Measurements from ENCODE around the gene UNC50. TPM values are rescaled to one million over a fixed set of nuclear protein-coding genes. Genes with fewer than 3 reads are reported as not detected.
"Not testable (repeated sequence)": the region's sequence is repeated elsewhere in the genome, so short reads cannot be mapped to it uniquely, and the experiment has no call there.

The UNC50 gene
- total and polyA plus RNA-seq, 2 donors (not counting 1 experiment from before 2014, with no cell fraction given), result 64.1 to 71.4 TPM

DNA sequence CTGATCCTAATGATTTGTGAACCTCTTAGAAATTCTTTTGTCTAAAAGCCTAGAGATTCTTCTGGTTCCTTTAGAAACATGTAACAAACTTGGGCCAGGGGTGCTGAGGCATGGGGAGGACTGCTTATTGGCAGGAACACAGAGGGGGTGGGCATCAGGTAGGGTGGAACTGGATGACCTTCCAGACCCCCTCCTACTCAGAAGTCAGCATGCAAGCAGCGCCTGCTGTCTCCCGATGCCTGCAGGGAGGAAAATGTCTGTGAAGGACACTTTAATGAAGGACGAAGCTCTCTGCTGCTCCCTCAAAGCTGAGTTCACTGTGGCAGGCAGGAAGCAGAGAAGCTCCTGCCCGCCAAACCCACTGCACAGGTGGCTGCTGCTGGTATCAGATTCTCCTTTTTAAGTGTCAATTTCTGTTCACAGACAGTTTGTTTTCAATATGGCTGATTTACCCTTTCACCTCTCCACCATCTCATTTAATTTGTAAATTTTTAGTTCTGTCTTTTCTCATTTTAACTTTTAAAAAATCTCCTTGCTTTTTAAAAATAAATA is 19.4 kb upstream of the UNC50 start:
- Histone ChIP-seq H2AFZ (ENCODE audit: low read length) (no peak overlapping the region), H3K79me2 (ENCODE audit: control insufficient read depth, insufficient read depth, low read length) (no peaks in the 10 kb centered on the region), H3K27me3 (ENCODE audit: control insufficient read depth, insufficient read depth, low read length) (no peaks in the 10 kb centered on the region), H3K4me1 (ENCODE audit: control insufficient read depth, extremely low read depth, insufficient read depth, low read length) (no peaks in the 10 kb centered on the region), H3K9ac (ENCODE audit: insufficient read depth, low read length) (no peak overlapping the region), H3K36me3 (ENCODE audit: control insufficient read depth, insufficient read depth, low read length) (no peaks in the 10 kb centered on the region), H4K20me1 (ENCODE audit: control insufficient read depth, extremely low read depth, insufficient read depth, low read length) (no peaks in the 10 kb centered on the region), H3K4me3 (replicated peaks in 1 of 4; ENCODE audit: control extremely low read depth in 1 of 4, insufficient read depth in 1 of 4, low read depth in 3 of 4, low read length in 4 of 4) (no peak overlapping the region), H3K9me3 (ENCODE audit: control insufficient read depth, insufficient read depth, low read depth, low read length) (no peaks in the 10 kb centered on the region), H3K27ac (ENCODE audit: insufficient read depth, low read length) (no peak overlapping the region), H3K4me2 (ENCODE audit: extremely low read depth, insufficient read depth, low read length) (no peak overlapping the region)
- TF ChIP-seq EZH2 (IDR thresholded peaks at IDR 0.05; ENCODE audit: low read length, missing control alignments) (no peak), CTCF (conservative IDR thresholded peaks at IDR 0.05 in 1 of 2, IDR thresholded peaks at IDR 0.05 in 1 of 2; ENCODE audit: low read depth in 1 of 2, low read length in 2 of 2) (no peak)
- DNase-seq (ENCODE audit: low read depth in 2 of 2), result no peak

GRCh38 chr2:98589489-98589888 is 18.9 kb upstream of the UNC50 start:
- Histone ChIP-seq H3K79me2 (ENCODE audit: control insufficient read depth, insufficient read depth, low read length) (no peaks in the 10 kb centered on the region), H2AFZ (ENCODE audit: low read length) (no peak overlapping the region), H3K36me3 (ENCODE audit: control insufficient read depth, insufficient read depth, low read length) (no peaks in the 10 kb centered on the region), H3K4me3 (replicated peaks in 1 of 4; ENCODE audit: control extremely low read depth in 1 of 4, insufficient read depth in 1 of 4, low read depth in 3 of 4, low read length in 4 of 4) (no peak overlapping the region), H3K9ac (ENCODE audit: insufficient read depth, low read length) (no peak overlapping the region), H3K27me3 (ENCODE audit: control insufficient read depth, insufficient read depth, low read length) (no peaks in the 10 kb centered on the region), H3K4me1 (ENCODE audit: control insufficient read depth, extremely low read depth, insufficient read depth, low read length) (no peaks in the 10 kb centered on the region), H3K9me3 (ENCODE audit: control insufficient read depth, insufficient read depth, low read depth, low read length) (no peaks in the 10 kb centered on the region), H4K20me1 (ENCODE audit: control insufficient read depth, extremely low read depth, insufficient read depth, low read length) (no peaks in the 10 kb centered on the region), H3K4me2 (ENCODE audit: extremely low read depth, insufficient read depth, low read length) (no peak overlapping the region), H3K27ac (ENCODE audit: insufficient read depth, low read length) (no peak overlapping the region)
- TF ChIP-seq EZH2 (IDR thresholded peaks at IDR 0.05; ENCODE audit: low read length, missing control alignments) (no peak), CTCF (conservative IDR thresholded peaks at IDR 0.05 in 1 of 2, IDR thresholded peaks at IDR 0.05 in 1 of 2; ENCODE audit: low read depth in 1 of 2, low read length in 2 of 2) (no peak)
- DNase-seq (ENCODE audit: low read depth in 2 of 2), result no peak

- H4K20me1 ChIP-seq (ENCODE audit: control insufficient read depth, extremely low read depth, insufficient read depth, low read length), result no peaks in the 10 kb centered on the region
- no peaks in the 10 kb centered on the region for H3K27me3 ChIP-seq (ENCODE audit: control insufficient read depth, insufficient read depth, low read length)
These were observed 15.8 kb upstream of the UNC50 start for GRCh38 chr2:98592565-98592964.

GRCh38 chr2:98594665-98595064 is 13.7 kb upstream of the UNC50 start:
- not testable (repeated sequence) for H3K9ac ChIP-seq (ENCODE audit: insufficient read depth, low read length); H3K4me3 ChIP-seq (replicated peaks in 1 of 4; ENCODE audit: control extremely low read depth in 1 of 4, insufficient read depth in 1 of 4, low read depth in 3 of 4, low read length in 4 of 4); H3K4me2 ChIP-seq (ENCODE audit: extremely low read depth, insufficient read depth, low read length); DNase-seq (ENCODE audit: low read depth in 2 of 2); H4K20me1 ChIP-seq (ENCODE audit: control insufficient read depth, extremely low read depth, insufficient read depth, low read length); H3K36me3 ChIP-seq (ENCODE audit: control insufficient read depth, insufficient read depth, low read length); H3K27me3 ChIP-seq (ENCODE audit: control insufficient read depth, insufficient read depth, low read length); H3K4me1 ChIP-seq (ENCODE audit: control insufficient read depth, extremely low read depth, insufficient read depth, low read length); H3K79me2 ChIP-seq (ENCODE audit: control insufficient read depth, insufficient read depth, low read length); H2AFZ ChIP-seq (ENCODE audit: low read length); H3K9me3 ChIP-seq (ENCODE audit: control insufficient read depth, insufficient read depth, low read depth, low read length); H3K27ac ChIP-seq (ENCODE audit: insufficient read depth, low read length)

More at GRCh38 chr2:98592565-98592964, 15.8 kb upstream of the UNC50 start:
- H2AFZ ChIP-seq (ENCODE audit: low read length), result no peak overlapping the region
- H3K4me3 ChIP-seq (replicated peaks in 1 of 4; ENCODE audit: control extremely low read depth in 1 of 4, insufficient read depth in 1 of 4, low read depth in 3 of 4, low read length in 4 of 4), result no peak overlapping the region
- H3K4me2 ChIP-seq (ENCODE audit: extremely low read depth, insufficient read depth, low read length), result no peak overlapping the region
- no peak overlapping the region for H3K9ac ChIP-seq (ENCODE audit: insufficient read depth, low read length)
- no peaks in the 10 kb centered on the region for H3K36me3 ChIP-seq (ENCODE audit: control insufficient read depth, insufficient read depth, low read length)
- H3K79me2 ChIP-seq (ENCODE audit: control insufficient read depth, insufficient read depth, low read length), result no peaks in the 10 kb centered on the region
- no peak for TF ChIP-seq CTCF (conservative IDR thresholded peaks at IDR 0.05 in 1 of 2, IDR thresholded peaks at IDR 0.05 in 1 of 2; ENCODE audit: low read depth in 1 of 2, low read length in 2 of 2)
- TF ChIP-seq EZH2 (IDR thresholded peaks at IDR 0.05; ENCODE audit: low read length, missing control alignments), result no peak
- no peaks in the 10 kb centered on the region for H3K9me3 ChIP-seq (ENCODE audit: control insufficient read depth, insufficient read depth, low read depth, low read length)
- no peak overlapping the region for H3K27ac ChIP-seq (ENCODE audit: insufficient read depth, low read length)
- DNase-seq (ENCODE audit: low read depth in 2 of 2), result no peak
- no peaks in the 10 kb centered on the region for H3K4me1 ChIP-seq (ENCODE audit: control insufficient read depth, extremely low read depth, insufficient read depth, low read length)
